CD4-positive, alpha-beta T cell treated with Interleukin-15 for 4 hours (primary cell): Measurements from ENCODE around the gene CORO2B.

ENCODE experiments used
- DNase-seq: peaks from one replicate; pipeline ENCODE4 v3.0.0-alpha.2; 2020; ENCODE audit warnings: low spot score

The CORO2B gene

GRCh38 chr15:68572921-68573320, 5.9 kb upstream of the CORO2B start:
- no peak for DNase-seq

- no peak for DNase-seq
Observed at GRCh38 chr15:68574046-68574445, 4.7 kb upstream of the CORO2B start.

GRCh38 chr15:68574629-68575028, 4.2 kb upstream of the CORO2B start:
- no peak for DNase-seq

- DNase-seq = no peak
Observed at GRCh38 chr15:68576235-68576892, 2.4 kb upstream of the CORO2B start.

GRCh38 chr15:68578175-68578979, 416 bp upstream of the CORO2B start:
- no peak for DNase-seq

GRCh38 chr15:68580026-68580882, 1.5 kb downstream of the CORO2B start:
- no peak for DNase-seq

- no peak for DNase-seq
Observed at GRCh38 chr15:68580883-68581155, 2.0 kb downstream of the CORO2B start.

- DNase-seq = no peak
Observed at GRCh38 chr15:68581725-68582124, 2.9 kb downstream of the CORO2B start.

- no peak for DNase-seq
Observed at GRCh38 chr15:68582236-68582635, 3.4 kb downstream of the CORO2B start.

- DNase-seq = no peak
Observed at GRCh38 chr15:68582864-68583263, 4.1 kb downstream of the CORO2B start.

- DNase-seq = no peak
Observed at GRCh38 chr15:68583321-68583720, 4.5 kb downstream of the CORO2B start.

- no peak for DNase-seq
Observed at GRCh38 chr15:68583936-68584755, 5.4 kb downstream of the CORO2B start.

GRCh38 chr15:68584756-68585573, 6.2 kb downstream of the CORO2B start:
- no peak for DNase-seq

GRCh38 chr15:68585574-68586273, 6.9 kb downstream of the CORO2B start:
- DNase-seq = no peak

GRCh38 chr15:68586274-68586961, 7.6 kb downstream of the CORO2B start:
- DNase-seq = no peak

GRCh38 chr15:68587769-68588385, 9.1 kb downstream of the CORO2B start:
- no peak for DNase-seq

GRCh38 chr15:68589053-68589452, 10.3 kb downstream of the CORO2B start:
- DNase-seq = no peak

- DNase-seq = no peak
Observed at GRCh38 chr15:68589783-68590710, 11.3 kb downstream of the CORO2B start.
